Measurements from ENCODE around the gene FLT1.

DNA sequence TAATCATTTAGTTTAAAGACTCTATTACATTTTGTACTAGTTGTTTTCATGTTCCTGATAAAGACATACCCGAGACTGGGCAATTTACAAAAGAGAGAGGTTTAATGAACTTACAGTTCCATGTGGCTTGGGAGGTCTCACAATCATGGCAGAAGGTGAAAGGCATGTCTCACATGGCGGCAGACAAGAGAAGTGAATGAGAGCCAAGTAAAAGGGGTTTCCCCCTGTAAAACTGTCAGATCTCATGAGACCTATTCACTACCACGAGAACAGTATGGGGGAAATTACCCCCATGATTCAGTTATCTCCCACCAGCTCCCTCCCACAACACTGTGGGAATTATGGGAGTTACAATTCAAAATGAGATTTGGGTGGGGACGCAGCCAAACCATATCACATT, 227.4 kb downstream of the FLT1 start:
- no peak for TF ChIP-seq ELF4 (IDR thresholded peaks at IDR 0.05)
- TF ChIP-seq TARDBP (IDR thresholded peaks at IDR 0.05) = no peak
- no peak for TF ChIP-seq SP1 (IDR thresholded peaks at IDR 0.05)
- no peak for TF ChIP-seq BHLHE40 (IDR thresholded peaks at IDR 0.05; ENCODE audit: borderline replicate concordance)
- no peak for TF ChIP-seq NFRKB (IDR thresholded peaks at IDR 0.05)
- no peak for TF ChIP-seq HDGF (IDR thresholded peaks at IDR 0.05; ENCODE audit: borderline replicate concordance)
- no peak for TF ChIP-seq SUZ12 (IDR thresholded peaks at IDR 0.05)
